SK-N-SH treated with all-trans-retinoic acid at 6 μM for 48 hours (cell line): ENCODE data around the gene RPLP2.

ENCODE experiments used
- POU6F1 ChIP-seq: fragments of 250-450 bp; sonication (Bioruptor Pico); IDR thresholded peaks from 2 replicates; pipeline ENCODE4 v1.8.0; 2021; ENCODE audit warnings: low read depth, mild to moderate bottlenecking, moderate library complexity, borderline replicate concordance
- RARB ChIP-seq: fragments of 250-450 bp; sonication (Bioruptor Pico); IDR thresholded peaks from 2 replicates; pipeline ENCODE4 v1.8.0; 2021; ENCODE audit warnings: mild to moderate bottlenecking, moderate library complexity
- SNAI2 ChIP-seq: fragments of 250-450 bp; sonication (Bioruptor Pico); IDR thresholded peaks from 2 replicates; pipeline ENCODE4 v1.5.0; 2020; ENCODE audit warnings: mild to moderate bottlenecking, moderate library complexity
- ZC3H10 ChIP-seq: fragments of 250-450 bp; sonication (Bioruptor Pico); IDR thresholded peaks from 2 replicates; pipeline ENCODE4 v1.5.1; 2021; ENCODE audit warnings: mild to moderate bottlenecking, moderate library complexity
- ZFP30 ChIP-seq: fragments of 450-650 bp; formaldehyde crosslinking; IDR thresholded peaks from 2 replicates; pipeline ENCODE4 v1.5.0; 2022; ENCODE audit warnings: mild to moderate bottlenecking, moderate library complexity

- TF ChIP-seq ZFP30 (CRISPR knock-in tag) (no peak), ZC3H10 (CRISPR knock-in tag) (no peak), POU6F1 (CRISPR knock-in tag) (no peak), SNAI2 (CRISPR knock-in tag) (no peak), RARB (CRISPR knock-in tag) (no peak)
These were observed 17.0 kb downstream of the RPLP2 start for GRCh38 chr11:826836-827145.
